HG02973 (cell line): ENCODE data around the gene KLF7.
A peak's percentile ranks its signal among the peaks of the same experiment; 100 is the strongest.

Experiments used
- ATAC-seq: cut with Tn5 transposase; IDR thresholded peaks from one replicate; pipeline ENCODE4 v1.9.1; 2021; ENCODE audit warnings: moderate library complexity; ENCODE audit not compliant: unreplicated experiment

KLF7 gene

GRCh38 chr2:207165121-207166038, at the start of gene KLF7:
Gene KLF7, minus strand, starts transcription at chr2:207165948. Its CDS starts 380 bp downstream, at chr2:207165568.
- ATAC-seq = peak; percentile 14

- no peak for ATAC-seq
Observed at GRCh38 chr2:207215308-207215707, 49.6 kb upstream of the KLF7 start.

- no peak for ATAC-seq
Observed at GRCh38 chr2:207214446-207214845, 48.7 kb upstream of the KLF7 start.

DNA sequence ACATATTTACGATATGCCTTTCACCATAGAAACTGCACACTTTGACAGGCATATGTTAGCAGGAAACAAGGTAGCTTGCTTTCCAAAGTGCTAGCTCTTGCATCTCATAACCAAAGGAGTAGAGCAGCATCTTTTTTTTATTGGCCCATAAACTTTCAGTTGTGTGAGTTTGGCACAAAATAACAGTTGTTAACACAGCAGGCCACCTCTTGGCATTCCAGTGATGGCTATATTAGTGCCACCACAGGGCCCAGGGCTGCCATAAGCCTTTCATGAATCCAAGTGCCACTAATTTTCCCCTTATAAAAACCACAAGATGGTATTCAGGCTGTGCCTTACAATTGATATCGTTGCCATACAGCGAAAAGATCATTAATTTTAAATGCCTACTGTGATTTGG, 40.3 kb upstream of the KLF7 start:
- ATAC-seq = no peak

DNA sequence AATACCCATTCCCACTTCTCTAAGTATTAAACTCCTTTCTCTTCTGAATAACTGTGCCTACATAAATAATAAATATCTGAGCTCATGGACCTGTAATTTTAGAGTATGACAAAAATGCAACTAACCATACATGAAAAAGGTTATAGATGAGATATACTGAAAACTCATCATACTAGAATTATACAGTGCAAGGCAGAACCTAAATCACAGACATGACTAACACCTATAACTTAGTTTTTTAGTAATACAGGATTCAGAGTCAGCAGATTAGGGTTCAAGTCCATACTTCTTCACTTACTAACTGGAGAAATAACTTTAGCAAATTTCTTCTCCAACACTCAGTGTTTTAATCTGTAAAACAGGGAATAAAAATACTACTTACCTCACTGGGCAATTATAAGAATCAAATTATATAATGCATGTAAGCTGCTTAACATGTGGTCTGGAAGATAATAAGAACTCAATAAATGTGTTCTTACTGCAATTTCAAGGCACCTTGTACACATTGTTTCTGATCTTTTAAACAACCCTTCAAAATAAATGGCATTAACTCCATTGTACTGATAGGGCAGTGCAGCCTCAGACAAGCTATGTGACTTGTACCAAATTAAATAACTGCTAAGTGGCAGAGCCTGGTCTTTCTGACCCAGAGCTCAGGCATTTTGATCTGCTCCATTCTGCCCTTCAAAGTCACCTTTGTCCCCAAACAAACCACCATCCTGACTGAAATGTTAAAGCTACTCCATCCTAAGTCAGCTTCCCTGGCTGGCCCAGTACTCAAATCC, 39.6 kb upstream of the KLF7 start:
- no peak for ATAC-seq

DNA sequence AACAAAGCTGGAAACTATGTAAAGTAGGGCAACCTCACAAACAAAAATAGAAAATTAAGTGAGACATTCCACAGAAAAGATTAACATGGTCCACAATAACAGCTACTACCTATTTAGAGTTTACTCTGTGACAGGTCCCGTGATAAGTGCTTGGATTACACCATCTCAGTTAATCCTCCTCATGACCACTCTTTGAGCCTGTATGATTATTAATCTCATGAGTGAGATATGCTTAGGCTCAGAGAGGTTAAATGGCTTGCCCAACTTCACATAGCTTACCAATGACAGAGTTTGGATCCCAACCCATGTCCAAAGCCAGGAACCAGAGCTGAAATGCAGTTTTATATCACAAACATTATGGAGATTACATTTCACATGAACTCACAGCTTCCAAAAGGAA, 37.3 kb upstream of the KLF7 start:
- no peak for ATAC-seq

GRCh38 chr2:207202645-207203044, 36.9 kb upstream of the KLF7 start:
- no peak for ATAC-seq

DNA sequence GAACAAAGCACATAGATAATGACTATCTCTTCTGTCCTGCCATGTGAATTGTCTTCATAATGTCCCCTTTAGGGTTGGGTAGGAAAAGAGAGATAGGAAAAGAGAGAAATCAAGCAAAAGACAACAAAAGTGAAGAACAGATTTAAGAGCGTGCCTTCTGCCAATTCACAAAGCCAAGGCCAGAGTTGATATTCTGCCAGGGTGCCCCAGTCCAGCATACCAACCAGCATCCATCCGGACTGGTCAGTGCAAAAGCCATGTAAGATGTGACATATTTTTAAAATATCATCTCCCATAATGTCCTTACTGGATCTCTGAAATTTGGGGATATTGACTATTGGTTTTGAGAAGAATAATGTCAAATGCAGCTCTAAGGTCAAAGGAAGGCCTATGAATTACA, 35.7 kb upstream of the KLF7 start:
- no peak for ATAC-seq

GRCh38 chr2:207200136-207200535, 34.4 kb upstream of the KLF7 start:
- ATAC-seq = no peak

- no peak for ATAC-seq
Observed at GRCh38 chr2:207194028-207194427, 28.3 kb upstream of the KLF7 start.

GRCh38 chr2:207188626-207189419, 23.1 kb upstream of the KLF7 start:
- ATAC-seq = no peak

GRCh38 chr2:207185372-207185771, 19.6 kb upstream of the KLF7 start:
- no peak for ATAC-seq

GRCh38 chr2:207184768-207185167, 19.0 kb upstream of the KLF7 start:
- no peak for ATAC-seq

GRCh38 chr2:207184348-207184747, 18.6 kb upstream of the KLF7 start:
- no peak for ATAC-seq

DNA sequence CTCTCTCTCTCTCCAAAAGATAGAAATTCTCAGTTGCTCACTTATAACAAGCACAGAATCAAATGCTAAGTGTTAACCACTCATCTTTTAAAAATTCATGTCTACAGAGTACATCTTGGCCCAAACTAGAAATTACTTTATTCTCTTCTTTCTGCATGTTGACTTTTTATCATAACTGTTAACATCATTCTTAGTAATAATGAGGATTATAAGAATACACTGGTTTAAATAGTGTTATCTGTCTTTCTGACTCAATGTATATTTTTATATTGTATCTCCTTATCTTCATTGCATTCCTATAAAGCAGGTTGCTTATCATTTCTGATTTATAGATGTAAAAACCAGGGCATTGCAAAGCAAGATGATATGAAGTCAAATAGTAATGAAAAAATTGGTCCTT, 17.8 kb upstream of the KLF7 start:
- ATAC-seq = no peak

GRCh38 chr2:207182911-207183310, 17.2 kb upstream of the KLF7 start:
- ATAC-seq = no peak

- ATAC-seq = no peak
Observed at GRCh38 chr2:207181526-207182274, 16.0 kb upstream of the KLF7 start.

DNA sequence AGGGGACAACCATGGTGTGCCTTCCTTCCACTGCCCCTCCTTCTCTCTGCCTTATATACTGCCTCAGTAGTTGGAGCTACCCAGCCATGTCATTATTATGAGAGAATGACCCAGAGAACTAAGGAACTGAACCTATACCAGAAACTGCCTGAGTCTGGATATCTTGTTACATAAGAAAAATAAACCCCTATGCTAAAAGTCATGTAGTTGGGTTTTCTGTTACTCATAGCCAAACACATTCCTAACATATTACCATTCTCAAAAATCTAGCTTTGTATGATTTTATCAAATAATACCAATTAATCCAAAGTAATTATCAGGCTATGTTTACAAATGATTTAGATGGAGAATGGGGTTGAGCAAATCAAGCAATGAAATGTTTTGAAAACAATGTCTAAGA, 15.0 kb upstream of the KLF7 start:
- no peak for ATAC-seq

DNA sequence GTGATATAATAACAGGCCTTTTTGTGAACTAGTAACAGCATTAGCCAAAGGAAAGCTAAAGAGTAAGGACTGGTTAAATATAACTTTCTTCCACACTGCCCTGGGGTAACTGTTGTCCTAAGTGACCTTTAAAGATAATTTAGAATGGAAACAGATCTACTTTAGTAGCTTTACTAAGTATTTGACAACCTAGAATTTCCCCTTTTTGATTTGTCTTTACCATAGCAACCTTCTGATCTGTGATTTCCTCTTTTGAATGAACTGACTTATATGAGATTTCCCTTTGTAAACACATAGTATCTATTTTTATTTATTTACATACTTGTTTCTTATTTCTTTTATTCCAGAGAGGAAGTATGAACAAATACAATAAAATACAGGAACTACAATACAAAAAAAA, 10.5 kb upstream of the KLF7 start:
- ATAC-seq = no peak

- no peak for ATAC-seq
Observed at GRCh38 chr2:207173641-207174040, 7.9 kb upstream of the KLF7 start.
